Heart left ventricle (tissue), 13 donors: Measurements from ENCODE around the gene P3H3.
A peak's percentile ranks its signal among the peaks of the same experiment; 100 is the strongest.

ENCODE experiments used
- CTCF ChIP-seq, 12 donors: fragments of 200-600 bp; sonication (generic) in 4 of 12; IDR thresholded peaks; one replicate each; pipeline versions ENCODE4 v1.5.0 to v1.8.0; 2018 to 2022; ENCODE audit warnings: antibody characterized with exemption in 12 of 12, mild to moderate bottlenecking in 5 of 12
- POLR2A ChIP-seq, 2 donors: fragments of 450-650 bp; IDR thresholded peaks; one replicate each; pipeline ENCODE4 v1.6.1; 2017; ENCODE audit warnings: antibody characterized with exemption in 2 of 2, mild to moderate bottlenecking in 2 of 2, moderate library complexity in 2 of 2
- donor health status: ischemic (EF 13 %, LVEDD 7.1; RV severe dilation, severe dysfunction).
- donor health status: DM: no; HTN: yes; CAD: no.
- donor health status: DM: no; HTN: no; CAD: no.
- donor health status: ischemic (EF 25% LVEDD 6.9; RV normal size, moderate dysfunction).
- donor health status: ischemic (EF 25% LVEDD 5.7; RV mildly dilated, moderate dysfunction).
- donor health status: ischemic (EF 35%, LVEDD 5.7; RV mildly dilated, moderate dysfunction).
- donor health status: nonischemic (EF 11% LVEDD 7.7; RV severe dilation, severe dysfunction).
- donor health status: DM: yes; HTN: yes; CAD: no.
- donor health status: PGD.
- donor health status: ischemic (EF 29% LVEDD 5.4; RV normal size, mild dysfunction).
- donor health status: nonischemic (EF 23%, LVEDD 6.1; RV moderate dilation, normal function).

- TF ChIP-seq CTCF (IDR thresholded peaks at IDR 0.05), result peak in 2 of 12 donors; percentile 15 to 23
- peak; percentile 80 to 99 for TF ChIP-seq POLR2A (IDR thresholded peaks at IDR 0.05)
Measured at GRCh38 chr12:6867413-6868210, 39.4 kb downstream of the P3H3 start, which contains the start of gene TPI1.
